Measurements from ENCODE around the gene PIK3C2G. TPM values are rescaled to one million over a fixed set of nuclear protein-coding genes. Genes with fewer than 3 reads are reported as not detected.

The PIK3C2G gene
- total RNA-seq, 1 experiment from 2014 or later: not detected

DNA sequence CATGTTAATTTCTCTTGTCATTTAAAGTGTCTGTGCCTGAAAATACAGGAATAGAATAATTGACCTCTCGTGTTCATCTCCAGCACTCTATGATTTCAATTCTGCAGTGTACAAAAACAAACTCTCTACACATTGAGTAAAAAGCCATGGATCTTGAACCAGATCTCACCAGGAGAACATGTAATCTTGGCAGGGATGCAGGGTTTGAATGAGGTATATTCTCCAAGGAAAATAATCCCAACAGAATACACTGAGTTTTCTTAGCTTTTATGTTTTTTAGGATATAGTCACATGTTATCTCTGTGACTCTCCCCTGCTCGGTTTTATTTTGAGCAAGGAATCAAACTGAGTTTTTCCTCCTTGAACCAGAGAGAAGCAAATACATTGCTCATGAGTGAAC is 224.7 kb downstream of the PIK3C2G start:
- Histone ChIP-seq H4K91ac (ENCODE audit: insufficient read length, low read depth, low read length) (no peak overlapping the region), H2BK20ac (ENCODE audit: low read depth, low read length, poor library complexity, severe bottlenecking) (no peak overlapping the region), H3K27me3 (ENCODE audit: insufficient read depth, low read length) (no peaks in the 10 kb centered on the region), H2BK15ac (ENCODE audit: low read depth, low read length) (no peak overlapping the region), H3K56ac (ENCODE audit: insufficient read length, low read depth, low read length) (no peak overlapping the region), H3K18ac (ENCODE audit: insufficient read length, low read depth, low read length) (no peak overlapping the region), H3K23me2 (ENCODE audit: insufficient read length, low read depth, low read length, poor library complexity, severe bottlenecking) (no peaks in the 10 kb centered on the region), H3K4me1 (ENCODE audit: insufficient read depth, low read length) (peaks cover 2% of the 10 kb centered on the region; the same call in 1 of the 2 replicates), H4K5ac (ENCODE audit: insufficient read length, low read depth, low read length) (no peak overlapping the region), H3K79me2 (ENCODE audit: insufficient read depth, low read length) (no peaks in the 10 kb centered on the region), H2BK12ac (ENCODE audit: insufficient read length, low read depth, low read length) (no peak overlapping the region), H3K23ac (ENCODE audit: insufficient read length, low read depth, low read length) (no peak overlapping the region), H3T11ph (ENCODE audit: low read length) (no peak overlapping the region), H3K9ac (ENCODE audit: extremely low read depth, insufficient read length, low read length) (no peak overlapping the region), H2AFZ (ENCODE audit: low read length) (no peak overlapping the region), H3K4me2 (ENCODE audit: insufficient read depth, insufficient read length, low read length) (no peak overlapping the region), H2BK120ac (ENCODE audit: low read depth, low read length, poor library complexity, severe bottlenecking) (no peak overlapping the region), H3K14ac (ENCODE audit: insufficient read depth, low read length) (no peak overlapping the region), H3K4ac (ENCODE audit: low read depth, low read length) (no peak overlapping the region), H2AK5ac (ENCODE audit: insufficient read length, low read length) (no peak overlapping the region), H4K20me1 (ENCODE audit: control insufficient read depth, insufficient read depth, insufficient read length) (no peaks in the 10 kb centered on the region), H3K9me3 (ENCODE audit: control insufficient read depth, low read depth, low read length) (no peaks in the 10 kb centered on the region), H3K27ac (ENCODE audit: insufficient read length, low read depth, low read length) (no peak overlapping the region), H2BK5ac (ENCODE audit: insufficient read length, low read length) (no peak overlapping the region), H4K8ac (replicated peaks; ENCODE audit: insufficient read length, low read depth, low read length) (no peak overlapping the region), H3K79me1 (ENCODE audit: insufficient read depth, low read depth, low read length, poor library complexity, severe bottlenecking) (no peaks in the 10 kb centered on the region)
- DNase-seq: no peak
- peaks cover 18 to 42% of the 10 kb centered on the region in 2 experiments for H3K4me1 Mint-ChIP-seq
- no peak for TF ChIP-seq CTCF (conservative IDR thresholded peaks at IDR 0.05)
- no peaks in the 10 kb centered on the region for H3K36me3 Mint-ChIP-seq (ENCODE audit: insufficient read depth in 1 of 3, low read depth in 3 of 3)
- WGBS (ENCODE audit: extremely low coverage, insufficient read length, low lambda C conversion rate): no CpG with 5 or more reads among the region's 2 CpGs
- no peak overlapping the region for H3K27ac Mint-ChIP-seq
- no peak overlapping the region for H3K4me3 Mint-ChIP-seq
- no peaks in the 10 kb centered on the region for H3K27me3 Mint-ChIP-seq (ENCODE audit: low read depth)
- H3K9me3 Mint-ChIP-seq: no peaks in the 10 kb centered on the region
